CD4-positive, CD25-positive, alpha-beta regulatory T cell (primary cell): ENCODE results near the gene LIG1. TPM values are rescaled to one million over a fixed set of nuclear protein-coding genes. Genes with fewer than 3 reads are reported as not detected.
"Not testable (repeated sequence)": the region's sequence is repeated elsewhere in the genome, so short reads cannot be mapped to it uniquely, and the experiment has no call there.

Source experiments
- ATAC-seq, 2 donors: fragments of 150-1000 bp; cut with Tn5 transposase; one replicate each; pipeline ENCODE4 v1.10.0; 2021; ENCODE audit warnings: low read depth in 2 of 2, moderate number of reproducible peaks in 2 of 2, moderate library complexity in 1 of 2
- DNase-seq, 3 donors: peaks; one replicate each; pipeline versions ENCODE4 v3.0.0 to v3.0.0-alpha.2; 2012 to 2022; ENCODE audit warnings: mixed read lengths in 1 of 3
- H3K27ac ChIP-seq: one replicate; pipeline ENCODE4 v1.7.0; 2013; ENCODE audit warnings: mild to moderate bottlenecking, low read length; ENCODE audit not compliant: insufficient read depth, poor library complexity, severe bottlenecking
- H3K27me3 ChIP-seq: one replicate; pipeline ENCODE4 v1.7.0; 2013; ENCODE audit warnings: low read length; ENCODE audit not compliant: control insufficient read depth, insufficient read depth
- H3K36me3 ChIP-seq: one replicate; pipeline ENCODE4 v1.7.0; 2013; ENCODE audit warnings: mild to moderate bottlenecking, low read length, moderate library complexity; ENCODE audit not compliant: control insufficient read depth, insufficient read depth
- H3K4me1 ChIP-seq: 2 replicates; pipeline ENCODE4 v1.7.0; 2013; ENCODE audit warnings: mild to moderate bottlenecking, low read length; ENCODE audit not compliant: insufficient read depth, control insufficient read depth, poor library complexity, severe bottlenecking
- H3K4me3 ChIP-seq: one replicate; pipeline ENCODE4 v1.7.0; 2013; ENCODE audit warnings: low read depth, mild to moderate bottlenecking, low read length, moderate library complexity
- H3K9me3 ChIP-seq, 2 experiments: 1 replicate in 1 of 2; 2 replicates in 1 of 2; pipeline ENCODE4 v1.7.0; 2013; ENCODE audit warnings: low read length in 2 of 2, mild to moderate bottlenecking in 1 of 2, moderate library complexity in 1 of 2; ENCODE audit not compliant: control insufficient read depth in 2 of 2
- H3K27ac Mint-ChIP-seq, 3 donors: one replicate each; pipeline ENCODE4 v1.8.0; 2020 to 2022; ENCODE audit warnings: mild to moderate bottlenecking in 3 of 3, mixed read lengths in 3 of 3, moderate library complexity in 2 of 3
- H3K27me3 Mint-ChIP-seq: one replicate; pipeline ENCODE4 v1.8.0; 2022; ENCODE audit warnings: mild to moderate bottlenecking, mixed read lengths
- H3K36me3 Mint-ChIP-seq: one replicate; pipeline ENCODE4 v1.8.0; 2020; ENCODE audit warnings: mixed read lengths
- H3K4me1 Mint-ChIP-seq, 4 donors: one replicate each; pipeline ENCODE4 v1.8.0; 2020 to 2022; ENCODE audit warnings: mixed read lengths in 4 of 4, mild to moderate bottlenecking in 1 of 4
- H3K4me3 Mint-ChIP-seq, 4 donors: one replicate each; pipeline ENCODE4 v1.8.0; 2020 to 2022; ENCODE audit warnings: mild to moderate bottlenecking in 4 of 4, mixed read lengths in 4 of 4, moderate library complexity in 3 of 4
- H3K9me3 Mint-ChIP-seq, 7 donors: one replicate each; pipeline ENCODE4 v1.8.0; 2020 to 2022; ENCODE audit warnings: mixed read lengths in 7 of 7, mild to moderate bottlenecking in 3 of 7, moderate library complexity in 2 of 7
- polyA plus RNA-seq, 4 donors: library from polyadenylated mRNA; unstranded; fragments of 300-500 nt; fragmentation: Illumina TruSeq; gene quantifications; one replicate each; pipeline ENCODE4 v1.2.3, GENCODE V29; 2021
- total RNA-seq: library from RNA; stranded (reverse); gene quantifications from one replicate; pipeline ENCODE4 v1.2.3, GENCODE V29; 2022

Gene LIG1
- total and polyA plus RNA-seq, 5 donors from 2014 or later: 24.9 to 68.2 (median 30.3) TPM

DNA sequence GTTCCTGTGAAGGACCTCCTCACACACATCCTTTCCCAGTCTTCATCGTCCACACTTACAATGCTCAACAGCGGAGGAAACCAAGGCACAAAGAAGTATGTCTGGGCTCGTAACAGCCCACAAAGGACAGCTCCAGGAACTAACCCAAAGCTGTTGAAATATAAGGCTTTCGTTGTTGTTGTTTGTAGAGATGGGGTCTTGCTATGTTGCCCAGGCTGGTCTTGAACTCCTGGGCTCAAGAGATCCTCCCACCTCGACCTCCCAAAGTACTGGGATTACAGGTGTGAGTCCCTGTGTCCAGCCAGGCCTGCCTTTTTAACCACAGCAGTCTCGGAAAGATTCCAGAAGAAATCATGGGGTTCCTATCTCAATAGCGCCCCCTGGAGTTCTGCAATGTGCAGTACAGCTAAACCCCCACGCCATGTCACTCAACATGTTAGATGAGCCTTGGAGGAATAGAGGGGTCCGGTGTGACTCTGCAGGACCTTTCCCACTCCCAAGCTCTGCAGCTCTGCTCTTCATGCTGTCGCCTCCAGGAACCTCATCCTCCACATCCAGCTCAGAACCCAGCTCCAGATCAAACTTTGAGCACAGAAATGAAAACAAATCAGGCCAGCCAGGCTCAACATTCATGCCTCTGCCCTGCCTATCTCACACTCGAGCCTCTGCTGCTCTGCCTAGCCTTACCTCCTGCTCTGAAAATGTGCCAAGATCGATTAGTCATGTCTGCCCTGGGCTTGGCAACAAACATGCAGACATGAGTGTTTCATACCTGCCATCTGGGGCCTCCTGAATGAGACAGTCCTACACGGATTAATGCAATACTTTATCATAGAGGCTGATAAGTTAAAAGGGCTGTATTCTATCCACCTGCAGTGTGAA is 67.0 kb downstream of the LIG1 start:
- Mint-ChIP-seq H3K9me3 (peaks cover 0 to 2% (median 0%) of the 10 kb centered on the region in 7 donors), H3K4me1 (peaks cover 5 to 8% (median 7%) of the 10 kb centered on the region in 4 donors), H3K27ac (peak overlapping the region in 1 of 3 donors; percentile 18), H3K27me3 (no peaks in the 10 kb centered on the region), H3K36me3 (no peaks in the 10 kb centered on the region), H3K4me3 (no peak overlapping the region)
- H3K27me3 ChIP-seq: no peaks in the 10 kb centered on the region
- DNase-seq: peak in 2 of 3 donors; percentile 20 to 53
- no peaks in the 10 kb centered on the region for H3K9me3 ChIP-seq
- H3K4me3 ChIP-seq: no peak overlapping the region
- no peak overlapping the region for H3K27ac ChIP-seq
- ATAC-seq: no peak
- no peaks in the 10 kb centered on the region for H3K36me3 ChIP-seq
- no peaks in the 10 kb centered on the region for H3K4me1 ChIP-seq

DNA sequence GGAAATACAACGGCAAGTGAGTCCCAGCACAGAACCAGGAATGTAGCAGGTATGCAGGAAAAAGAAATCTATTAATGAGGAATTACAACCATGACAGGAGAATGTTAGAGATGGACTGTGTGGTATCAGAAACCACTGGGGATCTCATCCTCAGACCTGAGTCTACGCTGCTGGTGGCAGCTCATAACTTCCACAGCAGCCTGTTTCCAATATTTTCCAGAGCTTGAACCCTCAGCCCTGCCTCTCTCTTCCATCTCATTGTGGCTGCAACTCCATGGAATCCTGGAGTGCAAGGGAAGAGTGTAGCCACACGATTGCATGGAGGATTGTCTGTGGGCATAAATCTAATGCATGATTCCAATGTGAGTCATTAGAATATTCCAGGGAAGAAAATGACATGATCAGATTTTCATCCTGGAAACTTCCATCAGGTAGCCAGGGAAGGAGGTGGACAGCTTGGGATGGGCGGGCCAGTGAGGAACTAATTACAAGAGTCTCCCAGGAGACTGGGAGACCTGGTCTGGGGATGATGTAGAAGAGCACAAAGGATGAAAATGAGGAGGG is 74.5 kb downstream of the LIG1 start:
- Histone ChIP-seq H3K4me3 (no peak overlapping the region), H3K9me3 (peaks cover 9 to 12% of the 10 kb centered on the region in 2 experiments), H3K36me3 (no peaks in the 10 kb centered on the region), H3K27me3 (no peaks in the 10 kb centered on the region), H3K4me1 (no peaks in the 10 kb centered on the region), H3K27ac (no peak overlapping the region)
- Mint-ChIP-seq H3K9me3 (peaks cover 1 to 20% (median 8%) of the 10 kb centered on the region in 7 donors), H3K27me3 (peaks cover 5% of the 10 kb centered on the region), H3K4me3 (no peak overlapping the region), H3K27ac (no peak overlapping the region), H3K4me1 (no peaks in the 10 kb centered on the region), H3K36me3 (peaks cover 7% of the 10 kb centered on the region)
- ATAC-seq (no peak), DNase-seq (no peak)

DNA sequence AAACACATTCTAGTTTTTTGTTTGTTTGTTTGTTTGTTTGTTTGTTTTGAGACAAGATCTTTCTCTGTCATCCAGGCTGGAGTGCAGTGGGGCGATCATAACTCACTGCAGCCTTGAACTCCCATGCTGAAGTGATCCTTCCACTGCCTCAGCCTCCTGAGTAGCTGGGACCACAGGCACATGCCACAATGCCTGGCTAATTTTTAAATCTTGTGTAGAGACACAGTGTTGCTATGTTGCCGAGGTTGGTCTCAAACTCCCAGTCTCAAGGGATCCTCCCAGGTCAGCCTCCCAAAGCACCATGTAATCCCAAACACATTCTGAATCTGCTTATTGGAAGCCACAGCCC is 75.3 kb downstream of the LIG1 start:
- Histone ChIP-seq H3K9me3 (peaks cover 9 to 12% of the 10 kb centered on the region in 2 experiments), H3K36me3 (no peaks in the 10 kb centered on the region), H3K4me3 (no peak overlapping the region), H3K4me1 (no peaks in the 10 kb centered on the region), H3K27me3 (no peaks in the 10 kb centered on the region), H3K27ac (no peak overlapping the region)
- ATAC-seq: no peak
- H3K27me3 Mint-ChIP-seq: peaks cover 5% of the 10 kb centered on the region
- DNase-seq: no peak
- H3K4me1 Mint-ChIP-seq: no peaks in the 10 kb centered on the region
- no peak overlapping the region for H3K27ac Mint-ChIP-seq
- H3K4me3 Mint-ChIP-seq: no peak overlapping the region
- H3K9me3 Mint-ChIP-seq: peaks cover 1 to 20% (median 8%) of the 10 kb centered on the region in 7 donors
- H3K36me3 Mint-ChIP-seq: peaks cover 7% of the 10 kb centered on the region

GRCh38 chr19:48094129-48094854 is 75.9 kb downstream of the LIG1 start:
- H3K27me3 ChIP-seq: no peaks in the 10 kb centered on the region
- H3K27ac Mint-ChIP-seq: no peak overlapping the region
- no peaks in the 10 kb centered on the region for H3K4me1 ChIP-seq
- no peak overlapping the region for H3K4me3 Mint-ChIP-seq
- DNase-seq (no peak), ATAC-seq (no peak)
- H3K4me1 Mint-ChIP-seq: no peaks in the 10 kb centered on the region
- H3K9me3 ChIP-seq: peaks cover 9 to 12% of the 10 kb centered on the region in 2 experiments
- H3K9me3 Mint-ChIP-seq: peaks cover 1 to 20% (median 8%) of the 10 kb centered on the region in 7 donors
- H3K36me3 Mint-ChIP-seq: peaks cover 7% of the 10 kb centered on the region
- peaks cover 6% of the 10 kb centered on the region for H3K27me3 Mint-ChIP-seq
- H3K27ac ChIP-seq: no peak overlapping the region
- no peak overlapping the region for H3K4me3 ChIP-seq
- H3K36me3 ChIP-seq: no peaks in the 10 kb centered on the region

DNA sequence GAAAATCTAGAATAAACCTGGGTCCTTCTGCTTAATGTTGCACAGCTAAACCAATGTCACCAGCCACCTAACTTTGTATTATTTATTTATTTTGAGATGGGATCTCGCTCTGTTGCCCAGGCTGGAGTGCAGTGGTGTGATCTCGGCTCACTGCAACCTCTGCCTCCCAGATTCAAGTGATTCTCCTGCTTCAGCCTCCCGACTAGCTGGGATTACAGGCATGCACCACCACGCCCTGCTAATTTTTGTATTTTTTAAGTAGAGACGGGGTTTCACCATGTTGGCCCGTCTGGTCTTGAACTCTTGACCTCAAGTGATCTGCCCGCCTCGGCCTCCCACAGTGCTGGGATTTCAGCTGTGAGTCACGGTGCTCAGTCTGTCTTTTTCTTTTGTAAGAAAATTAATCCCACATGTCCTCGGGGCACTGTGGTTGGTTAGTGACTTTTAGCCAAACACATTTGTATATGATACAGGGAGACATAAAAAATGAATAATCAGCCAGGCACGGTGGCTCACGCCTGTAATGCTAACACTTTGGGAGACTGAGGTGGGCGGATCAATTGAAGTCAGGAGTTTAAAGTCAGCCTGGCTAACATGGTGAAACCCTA is 78.9 kb downstream of the LIG1 start:
- not testable (repeated sequence) for H3K4me3 Mint-ChIP-seq, H3K27ac ChIP-seq, H3K36me3 Mint-ChIP-seq, H3K27ac Mint-ChIP-seq, H3K27me3 ChIP-seq, H3K4me3 ChIP-seq, H3K4me1 ChIP-seq, ATAC-seq, H3K4me1 Mint-ChIP-seq, H3K36me3 ChIP-seq, DNase-seq
- Mint-ChIP-seq H3K9me3 (peaks cover 1 to 20% (median 10%) of the 10 kb centered on the region in 7 donors), H3K27me3 (peaks cover 13% of the 10 kb centered on the region)
- H3K9me3 ChIP-seq: peaks cover 9 to 12% of the 10 kb centered on the region in 2 experiments

DNA sequence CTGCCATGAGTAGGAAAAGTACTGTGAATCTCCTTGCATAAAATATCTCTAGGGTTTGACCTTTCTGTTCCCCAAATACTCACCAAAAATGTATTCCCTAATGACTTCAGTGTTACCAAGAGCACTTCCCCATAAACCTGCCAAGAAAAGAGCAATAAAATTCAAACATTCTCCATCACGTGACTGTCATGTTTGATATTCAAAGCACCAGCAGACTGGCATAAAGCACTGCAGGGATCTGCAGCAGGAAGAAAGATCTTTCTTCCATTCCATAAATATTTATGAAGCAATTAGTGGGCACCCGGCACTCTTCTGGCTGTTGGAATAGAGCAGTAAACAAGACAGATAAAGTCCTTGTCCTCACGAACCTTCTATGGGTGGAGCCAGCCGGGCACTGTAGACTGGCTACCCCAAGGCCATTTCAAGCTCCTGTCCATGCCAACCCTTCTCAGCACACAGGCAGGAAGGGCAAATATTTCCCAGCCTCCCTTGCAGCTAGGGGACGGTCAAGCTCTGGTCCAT is 79.8 kb downstream of the LIG1 start:
- no peak overlapping the region for H3K27ac Mint-ChIP-seq
- Histone ChIP-seq H3K27me3 (no peaks in the 10 kb centered on the region), H3K4me1 (no peaks in the 10 kb centered on the region), H3K4me3 (no peak overlapping the region), H3K36me3 (no peaks in the 10 kb centered on the region), H3K9me3 (peaks cover 9 to 12% of the 10 kb centered on the region in 2 experiments), H3K27ac (no peak overlapping the region)
- DNase-seq: no peak
- peaks cover 4% of the 10 kb centered on the region for H3K36me3 Mint-ChIP-seq
- H3K27me3 Mint-ChIP-seq: peaks cover 13% of the 10 kb centered on the region
- no peaks in the 10 kb centered on the region for H3K4me1 Mint-ChIP-seq
- H3K4me3 Mint-ChIP-seq: no peak overlapping the region
- no peak for ATAC-seq
- H3K9me3 Mint-ChIP-seq: peaks cover 1 to 20% (median 10%) of the 10 kb centered on the region in 7 donors

DNA sequence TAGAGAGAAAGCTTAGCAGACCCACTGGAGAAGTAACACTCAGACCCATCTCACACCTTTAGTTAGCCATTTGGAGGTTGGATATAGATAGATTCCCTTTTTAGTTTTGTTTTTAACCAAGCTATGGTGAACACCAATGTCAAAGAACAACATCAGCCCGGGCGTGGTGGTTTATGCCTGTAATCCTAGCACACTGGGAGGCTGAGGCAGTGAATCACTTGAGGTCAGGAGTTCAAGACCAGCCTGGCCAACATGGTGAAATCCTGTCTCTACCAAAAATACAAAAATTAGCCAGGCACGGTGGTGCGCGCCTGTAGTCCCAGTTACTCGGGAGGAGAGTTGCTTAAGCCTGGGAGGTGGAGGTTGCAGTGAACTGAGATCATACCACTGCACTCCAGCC is 81.2 kb downstream of the LIG1 start:
- H3K4me1 ChIP-seq, DNase-seq, H3K36me3 ChIP-seq, H3K4me3 Mint-ChIP-seq, H3K36me3 Mint-ChIP-seq, H3K4me3 ChIP-seq, H3K4me1 Mint-ChIP-seq, H3K27ac Mint-ChIP-seq, H3K27me3 ChIP-seq, H3K27ac ChIP-seq, ATAC-seq, H3K9me3 ChIP-seq: not testable (repeated sequence)
- H3K27me3 Mint-ChIP-seq: peaks cover 16% of the 10 kb centered on the region
- peaks cover under 1 to 11% (median 8%) of the 10 kb centered on the region in 7 donors for H3K9me3 Mint-ChIP-seq
